ENCODE results near the gene MRPS35. TPM values are rescaled to one million over a fixed set of nuclear protein-coding genes. Genes with fewer than 3 reads are reported as not detected.

MRPS35 gene
- total RNA-seq, 6 donors from 2014 or later = 9.4 to 36.7 (median 31.2) TPM

DNA sequence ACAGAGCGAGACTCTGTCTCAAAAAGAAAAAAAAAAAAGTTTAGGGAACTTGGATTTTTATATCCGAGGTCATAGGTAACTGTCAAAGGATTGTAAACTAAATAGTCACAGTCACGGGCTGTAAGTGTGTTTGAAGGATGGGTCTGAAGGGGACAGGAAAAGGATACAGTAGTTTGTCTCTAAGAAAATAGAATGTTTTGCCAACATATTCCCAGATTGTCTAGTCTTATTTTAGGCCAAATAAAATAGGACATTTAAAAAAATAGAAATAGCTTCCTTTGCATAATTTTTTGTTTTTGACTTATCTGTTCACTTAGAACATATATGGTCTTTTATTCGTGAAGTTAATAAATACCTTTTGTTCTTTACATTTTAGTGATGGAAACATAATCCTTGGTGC, 38.6 kb upstream of the MRPS35 start:
- Histone ChIP-seq H3K4me1 (peaks cover 0 to 3% (median 0%) of the 10 kb centered on the region in 4 donors), H3K27me3 (no peaks in the 10 kb centered on the region), H3K27ac (no peak overlapping the region), H3K4me3 (no peak overlapping the region), H3K36me3 (peaks cover 3 to 88% (median 17%) of the 10 kb centered on the region in 4 donors), H3K9me3 (no peaks in the 10 kb centered on the region)
- DNase-seq = no peak
- no peak for ATAC-seq (ENCODE audit: low FRiP score in 2 of 2)
- WGBS, 2 donors = 74 to 77% methylated on average over 4 of the region's 4 CpGs
- TF ChIP-seq EP300 (IDR thresholded peaks at IDR 0.05) = no peak
- no peak for TF ChIP-seq POLR2A (IDR thresholded peaks at IDR 0.05)
- no peak for TF ChIP-seq POLR2AphosphoS5 (IDR thresholded peaks at IDR 0.05)
- TF ChIP-seq, protein P1, sequence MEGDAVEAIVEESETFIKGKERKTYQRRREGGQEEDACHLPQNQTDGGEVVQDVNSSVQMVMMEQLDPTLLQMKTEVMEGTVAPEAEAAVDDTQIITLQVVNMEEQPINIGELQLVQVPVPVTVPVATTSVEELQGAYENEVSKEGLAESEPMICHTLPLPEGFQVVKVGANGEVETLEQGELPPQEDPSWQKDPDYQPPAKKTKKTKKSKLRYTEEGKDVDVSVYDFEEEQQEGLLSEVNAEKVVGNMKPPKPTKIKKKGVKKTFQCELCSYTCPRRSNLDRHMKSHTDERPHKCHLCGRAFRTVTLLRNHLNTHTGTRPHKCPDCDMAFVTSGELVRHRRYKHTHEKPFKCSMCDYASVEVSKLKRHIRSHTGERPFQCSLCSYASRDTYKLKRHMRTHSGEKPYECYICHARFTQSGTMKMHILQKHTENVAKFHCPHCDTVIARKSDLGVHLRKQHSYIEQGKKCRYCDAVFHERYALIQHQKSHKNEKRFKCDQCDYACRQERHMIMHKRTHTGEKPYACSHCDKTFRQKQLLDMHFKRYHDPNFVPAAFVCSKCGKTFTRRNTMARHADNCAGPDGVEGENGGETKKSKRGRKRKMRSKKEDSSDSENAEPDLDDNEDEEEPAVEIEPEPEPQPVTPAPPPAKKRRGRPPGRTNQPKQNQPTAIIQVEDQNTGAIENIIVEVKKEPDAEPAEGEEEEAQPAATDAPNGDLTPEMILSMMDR (IDR thresholded peaks at IDR 0.05) = no peak

DNA sequence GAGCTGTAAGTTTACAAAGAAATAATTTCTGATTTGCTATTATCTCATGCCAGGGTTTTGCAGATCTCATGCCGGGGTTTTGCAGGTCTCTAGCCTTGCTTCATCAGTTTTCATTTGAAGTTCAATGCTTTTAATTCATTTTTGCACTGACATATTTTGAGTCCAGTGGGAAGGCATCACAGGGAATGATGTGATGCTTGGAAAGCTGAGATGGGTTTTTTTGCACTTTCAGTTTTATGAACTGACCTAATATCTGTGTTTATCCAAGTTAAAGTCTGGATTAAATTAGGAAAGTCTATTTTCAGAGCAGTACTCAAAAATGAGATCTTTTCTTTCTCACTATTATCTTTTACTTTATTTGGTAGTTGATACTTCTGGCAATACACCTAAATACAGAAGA, 38.0 kb upstream of the MRPS35 start:
- ATAC-seq (ENCODE audit: low FRiP score in 2 of 2) = peak in 1 of 2 donors; percentile 66
- no peaks in the 10 kb centered on the region for H3K9me3 ChIP-seq
- H3K36me3 ChIP-seq = peaks cover 2 to 88% (median 16%) of the 10 kb centered on the region in 4 donors
- 76 to 77% methylated on average over 1 of the region's 1 CpG for WGBS, 2 donors
- no peak for DNase-seq
- TF ChIP-seq EP300 (IDR thresholded peaks at IDR 0.05) (no peak), POLR2A (IDR thresholded peaks at IDR 0.05) (no peak), POLR2AphosphoS5 (IDR thresholded peaks at IDR 0.05) (no peak)
- TF ChIP-seq, protein P1 (IDR thresholded peaks at IDR 0.05) = no peak
- no peak overlapping the region for H3K4me3 ChIP-seq
- peaks cover 0 to 3% (median 0%) of the 10 kb centered on the region in 4 donors for H3K4me1 ChIP-seq
- no peak overlapping the region for H3K27ac ChIP-seq
- H3K27me3 ChIP-seq = no peaks in the 10 kb centered on the region

DNA sequence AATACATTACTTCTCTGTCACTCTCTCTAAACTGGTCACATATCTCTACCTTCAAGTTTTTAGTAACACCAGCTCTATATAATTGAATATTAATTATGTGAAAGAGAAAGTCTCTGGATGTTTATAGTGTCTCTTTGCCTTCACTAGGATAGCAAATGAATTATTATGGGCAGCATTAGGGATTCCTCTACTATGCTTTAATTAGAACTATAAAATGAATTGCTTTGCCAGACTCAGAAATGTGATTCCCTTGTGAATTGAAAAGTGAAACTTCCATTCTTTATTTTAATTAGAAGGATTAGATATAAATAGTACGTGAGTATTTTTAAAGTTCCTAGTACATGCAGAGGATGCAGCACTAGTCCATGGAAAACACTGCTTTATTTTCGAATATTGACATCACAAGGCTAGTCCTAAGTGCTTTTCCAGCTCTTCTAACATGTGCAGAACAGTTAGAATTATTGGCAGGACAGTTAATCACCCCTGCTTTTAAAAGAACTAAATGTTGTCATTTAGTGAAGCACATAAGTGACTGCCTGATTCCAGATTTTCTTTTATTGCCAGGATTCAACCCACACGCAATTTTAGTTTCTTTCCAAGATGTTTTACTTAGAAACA, 37.4 kb upstream of the MRPS35 start:
- WGBS, 2 donors = 59 to 63% methylated on average over 3 of the region's 3 CpGs
- Histone ChIP-seq H3K36me3 (peaks cover 0 to 88% (median 11%) of the 10 kb centered on the region in 4 donors), H3K27ac (no peak overlapping the region), H3K4me3 (no peak overlapping the region), H3K4me1 (peaks cover 0 to 3% (median 0%) of the 10 kb centered on the region in 4 donors), H3K27me3 (no peaks in the 10 kb centered on the region), H3K9me3 (no peaks in the 10 kb centered on the region)
- no peak for ATAC-seq (ENCODE audit: low FRiP score in 2 of 2)
- no peak for TF ChIP-seq POLR2A (IDR thresholded peaks at IDR 0.05)
- no peak for TF ChIP-seq POLR2AphosphoS5 (IDR thresholded peaks at IDR 0.05)
- TF ChIP-seq EP300 (IDR thresholded peaks at IDR 0.05) = no peak
- TF ChIP-seq, protein P1 (IDR thresholded peaks at IDR 0.05) = no peak
- no peak for DNase-seq

DNA sequence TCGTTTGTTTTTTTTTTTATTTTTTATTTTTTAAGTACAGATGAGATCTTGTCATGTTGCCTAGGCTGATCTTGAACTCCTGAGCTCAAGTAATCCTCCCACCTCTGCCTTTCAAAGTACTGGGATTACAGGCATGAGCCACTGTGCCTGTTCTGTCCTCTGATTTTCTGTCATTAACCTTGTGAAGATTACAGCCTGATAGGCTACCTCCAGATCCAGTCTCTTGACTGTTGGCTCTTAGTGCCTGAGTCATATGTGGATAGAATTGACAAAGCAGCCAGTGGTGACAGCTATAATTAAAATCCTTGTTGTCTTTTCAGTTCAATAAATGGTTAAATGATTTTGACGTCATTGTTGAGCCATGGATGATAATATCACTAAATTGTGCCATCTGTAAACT, 35.6 kb upstream of the MRPS35 start:
- DNase-seq (no peak), ATAC-seq (ENCODE audit: low FRiP score in 2 of 2) (no peak)
- no peak overlapping the region for H3K27ac ChIP-seq
- WGBS, 2 donors = 68 to 82% methylated on average over 2 of the region's 2 CpGs
- H3K36me3 ChIP-seq = peaks cover 0 to 87% (median 13%) of the 10 kb centered on the region in 4 donors
- no peak overlapping the region for H3K4me3 ChIP-seq
- H3K4me1 ChIP-seq = peaks cover 0 to 3% (median 0%) of the 10 kb centered on the region in 4 donors
- no peaks in the 10 kb centered on the region for H3K27me3 ChIP-seq
- TF ChIP-seq POLR2A (IDR thresholded peaks at IDR 0.05) (no peak), POLR2AphosphoS5 (IDR thresholded peaks at IDR 0.05) (no peak), EP300 (IDR thresholded peaks at IDR 0.05) (no peak)
- TF ChIP-seq, protein P1 (IDR thresholded peaks at IDR 0.05) = no peak
- no peaks in the 10 kb centered on the region for H3K9me3 ChIP-seq

DNA sequence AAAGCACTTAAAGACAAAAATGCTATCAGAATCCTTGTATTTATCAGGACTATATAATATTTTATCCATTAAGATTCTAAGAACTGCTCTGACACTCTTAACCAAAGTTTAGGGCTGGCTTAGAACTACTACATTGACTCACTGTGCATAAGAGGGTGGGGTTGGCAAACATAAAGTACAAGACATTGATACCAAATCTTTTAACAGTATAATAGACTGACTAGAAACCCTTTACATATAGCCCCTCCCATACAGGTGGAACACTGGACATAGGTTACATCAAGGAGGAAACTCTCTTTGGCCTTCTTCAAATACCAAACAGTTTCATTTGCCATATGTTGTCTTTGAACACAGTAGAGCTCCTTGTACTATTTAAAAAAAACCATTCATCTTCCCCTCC, 30.0 kb upstream of the MRPS35 start:
- Histone ChIP-seq H3K27ac (no peak overlapping the region), H3K4me1 (no peaks in the 10 kb centered on the region)

More for the DNA sequence above, 30.0 kb upstream of the MRPS35 start:
- ATAC-seq (ENCODE audit: low FRiP score in 2 of 2) = no peak
- no peaks in the 10 kb centered on the region for H3K27me3 ChIP-seq
- H3K36me3 ChIP-seq = peaks cover 8 to 97% (median 36%) of the 10 kb centered on the region in 4 donors
- H3K4me3 ChIP-seq = no peak overlapping the region
- TF ChIP-seq POLR2AphosphoS5 (IDR thresholded peaks at IDR 0.05) = no peak
- H3K9me3 ChIP-seq = no peaks in the 10 kb centered on the region
- no peak for DNase-seq
